GM23338 (cell line): Measurements from ENCODE around the gene TXN. TPM values are rescaled to one million over a fixed set of nuclear protein-coding genes. Genes with fewer than 3 reads are reported as not detected.

Source experiments
- ATAC-seq: fragments of 200-7000 bp; cut with Tn5 transposase; 3 replicates; pipeline ENCODE4 v1.9.1; 2020
- DNase-seq: peaks from one replicate; pipeline ENCODE4 v3.0.0-alpha.2; 2015; ENCODE audit warnings: low spot score
- H2AFZ ChIP-seq: fragments of 200-600 bp; sonication (generic); 2 replicates; pipeline ENCODE4 v1.8.0; 2016; ENCODE audit warnings: antibody characterized with exemption, mild to moderate bottlenecking, moderate library complexity
- H3F3A ChIP-seq: fragments of 200-600 bp; sonication (generic); replicated peaks from 2 replicates; pipeline ENCODE4 v1.8.0; 2017; ENCODE audit warnings: antibody characterized with exemption, mixed run types, low read depth
- H3K27ac ChIP-seq: fragments of 200-600 bp; sonication (generic); 2 replicates; pipeline ENCODE4 v1.6.1; 2016; ENCODE audit warnings: low read depth
- H3K27me3 ChIP-seq: fragments of 200-600 bp; sonication (generic); 2 replicates; pipeline ENCODE4 v1.8.0; 2016; ENCODE audit warnings: mild to moderate bottlenecking, mixed run types, moderate library complexity; ENCODE audit not compliant: insufficient read depth
- H3K36me3 ChIP-seq: fragments of 200-600 bp; sonication (generic); 2 replicates; pipeline ENCODE4 v1.8.0; 2016; ENCODE audit warnings: mild to moderate bottlenecking; ENCODE audit not compliant: insufficient read depth
- H3K4me1 ChIP-seq: fragments of 200-600 bp; sonication (generic); 2 replicates; pipeline ENCODE4 v1.8.0; 2016; ENCODE audit warnings: mild to moderate bottlenecking, moderate library complexity; ENCODE audit not compliant: insufficient read depth
- H3K4me2 ChIP-seq: fragments of 200-600 bp; sonication (generic); 2 replicates; pipeline ENCODE4 v1.7.1; 2017; ENCODE audit warnings: mixed run types
- H3K4me3 ChIP-seq: fragments of 200-600 bp; sonication (generic); 2 replicates; pipeline ENCODE4 v1.6.1; 2016; ENCODE audit warnings: mixed run types
- H3K79me2 ChIP-seq: fragments of 200-600 bp; sonication (generic); replicated peaks from 2 replicates; pipeline ENCODE4 v1.8.0; 2017; ENCODE audit warnings: mild to moderate bottlenecking; ENCODE audit not compliant: insufficient read depth
- H3K9me2 ChIP-seq: fragments of 200-600 bp; sonication (generic); 2 replicates; pipeline ENCODE4 v1.8.0; 2017; ENCODE audit not compliant: insufficient read depth
- H4K20me1 ChIP-seq: fragments of 200-600 bp; sonication (generic); replicated peaks from 2 replicates; pipeline ENCODE4 v1.8.0; 2017; ENCODE audit warnings: mild to moderate bottlenecking; ENCODE audit not compliant: insufficient read depth
- H3K27ac Mint-ChIP-seq: 2 replicates; pipeline ENCODE4 v1.8.0; 2020; ENCODE audit warnings: inconsistent platforms, mild to moderate bottlenecking, moderate library complexity, mixed read lengths
- H3K27me3 Mint-ChIP-seq: 3 replicates; pipeline ENCODE4 v1.8.0; 2022; ENCODE audit warnings: low read depth, mild to moderate bottlenecking, moderate library complexity, mixed read lengths, inconsistent platforms; ENCODE audit not compliant: insufficient read depth, poor library complexity
- H3K36me3 Mint-ChIP-seq: 3 replicates; pipeline ENCODE4 v1.8.0; 2021; ENCODE audit warnings: low read depth, mild to moderate bottlenecking, inconsistent platforms, moderate library complexity, mixed read lengths
- H3K4me1 Mint-ChIP-seq: 3 replicates; pipeline ENCODE4 v1.8.0; 2020; ENCODE audit warnings: mild to moderate bottlenecking, inconsistent platforms, mixed read lengths
- H3K4me3 Mint-ChIP-seq: 3 replicates; pipeline ENCODE4 v1.8.0; 2021; ENCODE audit warnings: moderate library complexity, mild to moderate bottlenecking, inconsistent platforms, mixed read lengths
- H3K9me3 Mint-ChIP-seq: 3 replicates; pipeline ENCODE4 v1.8.0; 2020; ENCODE audit warnings: moderate library complexity, mild to moderate bottlenecking, inconsistent platforms, mixed read lengths
- CTCF ChIP-seq, 2 experiments: fragments of 200-600 bp in 1 of 2; sonication (generic) in 1 of 2; conservative IDR thresholded peaks; 2 replicates each; pipeline versions ENCODE4 v1.5.1 to v1.6.1; 2016 to 2017; ENCODE audit warnings: antibody characterized with exemption in 2 of 2, low read depth in 2 of 2, mild to moderate bottlenecking in 2 of 2, moderate library complexity in 1 of 2
- EZH2 ChIP-seq: fragments of 200-600 bp; sonication (generic); IDR thresholded peaks from one replicate; pipeline ENCODE4 v1.8.0; 2017; ENCODE audit warnings: antibody characterized with exemption, mild to moderate bottlenecking, low read depth; ENCODE audit not compliant: unreplicated experiment
- EZH2phosphoT487 ChIP-seq: fragments of 200-600 bp; sonication (generic); IDR thresholded peaks from one replicate; pipeline ENCODE4 v1.8.1; 2018; ENCODE audit warnings: antibody characterized with exemption; ENCODE audit not compliant: unreplicated experiment
- JUNB ChIP-seq: IDR thresholded peaks from one replicate; pipeline ENCODE4 v1.6.1; 2016; ENCODE audit warnings: antibody characterized with exemption; ENCODE audit not compliant: unreplicated experiment
- NANOG ChIP-seq: IDR thresholded peaks from 2 replicates; pipeline ENCODE4 v1.6.1; 2016; ENCODE audit warnings: antibody characterized with exemption, borderline replicate concordance
- POLR2AphosphoS5 ChIP-seq: IDR thresholded peaks from 2 replicates; pipeline ENCODE4 v1.6.1; 2016; ENCODE audit warnings: antibody characterized with exemption, low read depth
- REST ChIP-seq: IDR thresholded peaks from one replicate; pipeline ENCODE4 v1.6.1; 2018; ENCODE audit warnings: antibody characterized with exemption; ENCODE audit not compliant: unreplicated experiment
- ZNF114 ChIP-seq: fragments of 250-450 bp; sonication (Bioruptor Pico); IDR thresholded peaks from 2 replicates; pipeline ENCODE4 v1.5.0; 2020; ENCODE audit warnings: mild to moderate bottlenecking, moderate library complexity
- ZNF331 ChIP-seq: fragments of 250-450 bp; sonication (Bioruptor Pico); IDR thresholded peaks from 2 replicates; pipeline ENCODE4 v1.5.0; 2020; ENCODE audit warnings: low read depth, mild to moderate bottlenecking, moderate library complexity
- ZNF462 ChIP-seq: fragments of 250-450 bp; sonication (Bioruptor Pico); IDR thresholded peaks from 2 replicates; pipeline ENCODE4 v1.5.0; 2020; ENCODE audit warnings: mild to moderate bottlenecking, moderate library complexity
- polyA plus RNA-seq: library from polyadenylated mRNA; unstranded; fragments of >200 nt; fragmentation: Nextera tagmentation; extraction: Ambion mirVana; gene quantifications from 2 replicates; pipeline ENCODE4 v1.2.1, GENCODE V29; 2016
- total RNA-seq: library from RNA; depleted of rRNA; stranded (reverse); fragments of >200 nt; shearing (Covaris generic); gene quantifications from 2 replicates; pipeline ENCODE4 v1.2.3, GENCODE V29; 2014
- TF ChIP-seq, protein P1 (sequence below): IDR thresholded peaks from 2 replicates; pipeline ENCODE4 v1.6.1; 2016; ENCODE audit warnings: antibody characterized with exemption

TXN gene
- total and polyA plus RNA-seq, 2 experiments from 2014 or later: 177 to 1,031 TPM

DNA sequence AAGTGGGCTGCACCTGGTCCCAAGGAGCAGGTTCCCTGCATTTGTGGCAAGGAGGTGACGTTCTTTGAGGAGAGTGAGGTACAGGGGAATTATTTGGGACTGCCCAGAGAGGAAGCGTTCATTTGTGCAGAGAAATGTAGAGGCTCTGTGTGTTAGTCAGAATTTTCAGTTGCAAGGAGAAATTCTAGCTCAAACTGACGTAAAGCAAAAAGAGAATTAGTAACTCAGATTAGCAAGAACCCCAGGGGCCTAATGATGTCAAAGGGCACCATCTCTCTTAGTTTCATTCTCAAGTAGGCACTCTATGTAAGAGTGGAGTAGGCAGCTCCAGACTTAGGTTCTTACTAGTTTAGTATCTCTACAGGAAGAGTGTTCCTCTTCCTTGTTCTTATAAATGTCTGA, 2.4 kb upstream of the TXN start:
- H3K4me3 Mint-ChIP-seq: no peak overlapping the region
- Histone ChIP-seq H3K36me3 (no peaks in the 10 kb centered on the region), H3K79me2 (peaks cover 32% of the 10 kb centered on the region), H3K27me3 (no peaks in the 10 kb centered on the region), H3K4me3 (no peak overlapping the region), H4K20me1 (peaks cover 13% of the 10 kb centered on the region), H2AFZ (no peak overlapping the region), H3K9me2 (no peaks in the 10 kb centered on the region), H3K27ac (no peak overlapping the region), H3K4me1 (peaks cover 24% of the 10 kb centered on the region), H3F3A (peaks cover 9% of the 10 kb centered on the region; the same call in 1 of the 2 replicates), H3K4me2 (0 out of 2 replicates have a peak overlapping the region, but pooled peaks have one; percentile 85)
- peaks cover 17% of the 10 kb centered on the region for H3K27me3 Mint-ChIP-seq
- peaks cover 2% of the 10 kb centered on the region; the same call in 1 of the 3 replicates for H3K9me3 Mint-ChIP-seq
- DNase-seq (no peak), ATAC-seq (no peak)
- peaks cover 3% of the 10 kb centered on the region; the same call in 2 of the 3 replicates for H3K36me3 Mint-ChIP-seq
- 0 out of 2 replicates have a peak overlapping the region, but pooled peaks have one; percentile 19 for H3K27ac Mint-ChIP-seq
- peaks cover 33% of the 10 kb centered on the region for H3K4me1 Mint-ChIP-seq
- TF ChIP-seq REST: no peak
- TF ChIP-seq NANOG: no peak
- TF ChIP-seq JUNB: no peak
- TF ChIP-seq POLR2AphosphoS5: no peak
- no peak for TF ChIP-seq CTCF (conservative IDR thresholded peaks at IDR 0.05; ENCODE audit: low read depth in 2 of 2)
- TF ChIP-seq EZH2: no peak
- TF ChIP-seq, protein P1, sequence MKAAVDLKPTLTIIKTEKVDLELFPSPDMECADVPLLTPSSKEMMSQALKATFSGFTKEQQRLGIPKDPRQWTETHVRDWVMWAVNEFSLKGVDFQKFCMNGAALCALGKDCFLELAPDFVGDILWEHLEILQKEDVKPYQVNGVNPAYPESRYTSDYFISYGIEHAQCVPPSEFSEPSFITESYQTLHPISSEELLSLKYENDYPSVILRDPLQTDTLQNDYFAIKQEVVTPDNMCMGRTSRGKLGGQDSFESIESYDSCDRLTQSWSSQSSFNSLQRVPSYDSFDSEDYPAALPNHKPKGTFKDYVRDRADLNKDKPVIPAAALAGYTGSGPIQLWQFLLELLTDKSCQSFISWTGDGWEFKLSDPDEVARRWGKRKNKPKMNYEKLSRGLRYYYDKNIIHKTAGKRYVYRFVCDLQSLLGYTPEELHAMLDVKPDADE: no peak
- TF ChIP-seq EZH2phosphoT487: no peak
- no peak for TF ChIP-seq ZNF114 (CRISPR knock-in tag)
- TF ChIP-seq ZNF331 (CRISPR knock-in tag): no peak
- TF ChIP-seq ZNF462 (CRISPR knock-in tag): no peak
